H1 (cell line): ENCODE results near the gene SRCIN1.

Source experiments
- CTCF ChIP-seq, 3 experiments: IDR thresholded peaks; 1 replicate in 2 of 3; 2 replicates in 1 of 3; pipeline versions ENCODE4 v1.5.1 to v1.6.1; 2011; ENCODE audit warnings: low read length in 3 of 3, mild to moderate bottlenecking in 3 of 3, inconsistent platforms in 2 of 3, low read depth in 1 of 3, moderate library complexity in 1 of 3; ENCODE audit not compliant: insufficient read depth in 1 of 3; ENCODE audit errors: control extremely low read depth in 1 of 3
- EZH2 ChIP-seq: fragments of 200-600 bp; sonication (generic); IDR thresholded peaks from 2 replicates; pipeline ENCODE4 v1.7.1; 2012; ENCODE audit warnings: low read depth, mild to moderate bottlenecking, moderate library complexity, low read length, inconsistent platforms; ENCODE audit not compliant: severe bottlenecking
- JUN ChIP-seq: IDR thresholded peaks from 2 replicates; pipeline ENCODE4 v1.6.1; 2011; ENCODE audit warnings: low read depth, mild to moderate bottlenecking, improper control_type of control experiment, low read length
- KDM5A ChIP-seq: fragments of 200-600 bp; IDR thresholded peaks from 2 replicates; pipeline ENCODE4 v1.7.1; 2012; ENCODE audit warnings: mild to moderate bottlenecking, low read length, inconsistent platforms, mixed read lengths
- MAX ChIP-seq: IDR thresholded peaks from 2 replicates; pipeline ENCODE4 v1.6.1; 2012; ENCODE audit warnings: inconsistent platforms
- NANOG ChIP-seq: IDR thresholded peaks from 2 replicates; pipeline ENCODE4 v1.6.1; 2011; ENCODE audit warnings: low read length, low read depth, mild to moderate bottlenecking, inconsistent platforms; ENCODE audit not compliant: insufficient read depth, poor library complexity, severe bottlenecking
- POLR2A ChIP-seq, 2 experiments: IDR thresholded peaks; 1 replicate in 1 of 2; 2 replicates in 1 of 2; pipeline ENCODE4 v1.6.1; 2011; ENCODE audit warnings: low read depth in 2 of 2, low read length in 2 of 2, mild to moderate bottlenecking in 2 of 2; ENCODE audit errors: control extremely low read depth in 1 of 2
- SIRT6 ChIP-seq: IDR thresholded peaks from one replicate; pipeline ENCODE4 v1.7.1; 2012; ENCODE audit warnings: low read length, inconsistent platforms
- SIX5 ChIP-seq: IDR thresholded peaks from 2 replicates; pipeline ENCODE4 v1.6.1; 2011; ENCODE audit warnings: mild to moderate bottlenecking, low read depth, low read length
- SP1 ChIP-seq: IDR thresholded peaks from 2 replicates; pipeline ENCODE4 v1.6.1; 2011; ENCODE audit warnings: low read depth, low read length
- SRF ChIP-seq: IDR thresholded peaks from 2 replicates; pipeline ENCODE4 v1.6.1; 2011; ENCODE audit warnings: mild to moderate bottlenecking, low read depth, low read length, moderate library complexity
- TAF1 ChIP-seq: IDR thresholded peaks from 2 replicates; pipeline ENCODE4 v1.6.1; 2011; ENCODE audit warnings: mild to moderate bottlenecking, low read depth, low read length
- TCF12 ChIP-seq: IDR thresholded peaks from 2 replicates; pipeline ENCODE4 v1.6.1; 2011; ENCODE audit warnings: low read depth, mild to moderate bottlenecking, low read length

- no peak for TF ChIP-seq POLR2A (IDR thresholded peaks at IDR 0.05; ENCODE audit: control extremely low read depth in 1 of 2, low read depth in 2 of 2, low read length in 2 of 2)
- TF ChIP-seq CTCF (IDR thresholded peaks at IDR 0.05; ENCODE audit: control extremely low read depth in 1 of 3, insufficient read depth in 1 of 3, low read depth in 1 of 3, low read length in 3 of 3) = no peak
- TF ChIP-seq NANOG = no peak
- no peak for TF ChIP-seq SIX5
- TF ChIP-seq MAX = no peak
- no peak for TF ChIP-seq JUN
- no peak for TF ChIP-seq EZH2
- no peak for TF ChIP-seq SRF
- TF ChIP-seq KDM5A = no peak
- TF ChIP-seq SIRT6 = no peak
- TF ChIP-seq SP1 = no peak
- TF ChIP-seq TCF12 = no peak
- TF ChIP-seq TAF1 = no peak
These were observed 26.6 kb upstream of the SRCIN1 start for GRCh38 chr17:38632334-38632733.
